NCI-H345 treated with DMSO at 0.1 percent for 48 hours (cell line): Measurements from ENCODE around the gene CCDC66.

ENCODE experiments used
- DNase-seq: peaks from one replicate; lab custom pipeline; 2025; ENCODE audit not compliant: unreplicated experiment; lab: John Stamatoyannopoulos, UW

Gene CCDC66

GRCh38 chr3:56620371-56620770 is 63.4 kb downstream of the CCDC66 start:
- no peak for DNase-seq

GRCh38 chr3:56621681-56622080 is 64.7 kb downstream of the CCDC66 start:
- DNase-seq, result no peak

- DNase-seq, result no peak
Observed at GRCh38 chr3:56622381-56622780, 65.4 kb downstream of the CCDC66 start.

GRCh38 chr3:56624725-56625124 is 67.8 kb downstream of the CCDC66 start:
- DNase-seq, result no peak

GRCh38 chr3:56629047-56629446 is 72.1 kb downstream of the CCDC66 start:
- no peak for DNase-seq

GRCh38 chr3:56629451-56629850 is 72.5 kb downstream of the CCDC66 start:
- DNase-seq, result no peak

- no peak for DNase-seq
Observed at GRCh38 chr3:56630966-56631365, 74.0 kb downstream of the CCDC66 start.

GRCh38 chr3:56633181-56633580 is 76.2 kb downstream of the CCDC66 start:
- DNase-seq, result no peak

- DNase-seq, result no peak
Observed at GRCh38 chr3:56633602-56634535, 76.9 kb downstream of the CCDC66 start.

- no peak for DNase-seq
Observed at GRCh38 chr3:56645407-56645806, 88.4 kb downstream of the CCDC66 start.

GRCh38 chr3:56654460-56654859 is 97.5 kb downstream of the CCDC66 start:
- DNase-seq, result no peak

GRCh38 chr3:56655709-56656108 is 98.7 kb downstream of the CCDC66 start:
- no peak for DNase-seq

- DNase-seq, result no peak
Observed at GRCh38 chr3:56664823-56665222, 107.8 kb downstream of the CCDC66 start.

- DNase-seq, result no peak
Observed at GRCh38 chr3:56667973-56668579, 111.1 kb downstream of the CCDC66 start.
